Measurements from ENCODE around the gene KBTBD7. TPM values are rescaled to one million over a fixed set of nuclear protein-coding genes. Genes with fewer than 3 reads are reported as not detected.

KBTBD7 gene
- total RNA-seq, 1 experiment from 2014 or later, result 6.4 TPM

- no peak for DNase-seq
- H3K27ac Mint-ChIP-seq (ENCODE audit: unreplicated experiment), result no peak overlapping the region
- no peak overlapping the region for H3K4me3 Mint-ChIP-seq (ENCODE audit: low read depth, unreplicated experiment)
- peaks cover 9% of the 10 kb centered on the region for H3K4me1 Mint-ChIP-seq (ENCODE audit: low read depth, unreplicated experiment)
- H3K9me3 Mint-ChIP-seq (ENCODE audit: low read depth, unreplicated experiment), result peaks cover 2% of the 10 kb centered on the region
- no TSS peak for BruUV-seq (replicated peaks)
- CTCF ChIA-PET, result interaction anchor here (0.6 to 1.6 kb wide), 5 partner anchors 16 to 214 kb away, joined by 3 to 5 read pairs (median 4); partner anchors contain the start of gene WBP4
- H3K36me3 Mint-ChIP-seq (ENCODE audit: insufficient read depth, unreplicated experiment), result no peaks in the 10 kb centered on the region
- H3K27me3 Mint-ChIP-seq (ENCODE audit: unreplicated experiment), result no peaks in the 10 kb centered on the region
- intact Hi-C loops (cut with micrococcal nuclease; ENCODE audit: unreplicated experiment), result no loop called here
- TF ChIP-seq CTCF (IDR thresholded peaks at IDR 0.05; ENCODE audit: unreplicated experiment), result no peak
Observed at GRCh38 chr13:41216160-41216559, 21.8 kb upstream of the KBTBD7 start.

- Mint-ChIP-seq H3K27me3 (ENCODE audit: unreplicated experiment) (no peaks in the 10 kb centered on the region), H3K9me3 (ENCODE audit: low read depth, unreplicated experiment) (peaks cover 5% of the 10 kb centered on the region), H3K27ac (ENCODE audit: unreplicated experiment) (no peak overlapping the region), H3K4me3 (ENCODE audit: low read depth, unreplicated experiment) (no peak overlapping the region), H3K36me3 (ENCODE audit: insufficient read depth, unreplicated experiment) (no peaks in the 10 kb centered on the region), H3K4me1 (ENCODE audit: low read depth, unreplicated experiment) (peaks cover under 1% of the 10 kb centered on the region)
- no TSS peak for BruUV-seq (replicated peaks)
- intact Hi-C loops (cut with micrococcal nuclease; ENCODE audit: unreplicated experiment), result no loop called here
- no peak for TF ChIP-seq CTCF (IDR thresholded peaks at IDR 0.05; ENCODE audit: unreplicated experiment)
- CTCF ChIA-PET, result no interaction called here
- no peak for DNase-seq
Observed at GRCh38 chr13:41213919-41214318, 19.6 kb upstream of the KBTBD7 start.

- TF ChIP-seq CTCF (IDR thresholded peaks at IDR 0.05; ENCODE audit: unreplicated experiment), result no peak
- Mint-ChIP-seq H3K36me3 (ENCODE audit: insufficient read depth, unreplicated experiment) (no peaks in the 10 kb centered on the region), H3K4me1 (ENCODE audit: low read depth, unreplicated experiment) (no peaks in the 10 kb centered on the region), H3K27me3 (ENCODE audit: unreplicated experiment) (no peaks in the 10 kb centered on the region), H3K4me3 (ENCODE audit: low read depth, unreplicated experiment) (no peak overlapping the region), H3K9me3 (ENCODE audit: low read depth, unreplicated experiment) (peaks cover 5% of the 10 kb centered on the region), H3K27ac (ENCODE audit: unreplicated experiment) (no peak overlapping the region)
- intact Hi-C loops (cut with micrococcal nuclease; ENCODE audit: unreplicated experiment), result no loop called here
- no peak for DNase-seq
- no TSS peak for BruUV-seq (replicated peaks)
- CTCF ChIA-PET, result no interaction called here
Observed at GRCh38 chr13:41213316-41213715, 18.9 kb upstream of the KBTBD7 start.

GRCh38 chr13:41212881-41213280, 18.5 kb upstream of the KBTBD7 start:
- no peak for TF ChIP-seq CTCF (IDR thresholded peaks at IDR 0.05; ENCODE audit: unreplicated experiment)
- no peaks in the 10 kb centered on the region for H3K4me1 Mint-ChIP-seq (ENCODE audit: low read depth, unreplicated experiment)
- H3K36me3 Mint-ChIP-seq (ENCODE audit: insufficient read depth, unreplicated experiment), result no peaks in the 10 kb centered on the region
- CTCF ChIA-PET, result no interaction called here
- H3K27me3 Mint-ChIP-seq (ENCODE audit: unreplicated experiment), result no peaks in the 10 kb centered on the region
- peaks cover 5% of the 10 kb centered on the region for H3K9me3 Mint-ChIP-seq (ENCODE audit: low read depth, unreplicated experiment)
- intact Hi-C loops (cut with micrococcal nuclease; ENCODE audit: unreplicated experiment), result no loop called here
- H3K27ac Mint-ChIP-seq (ENCODE audit: unreplicated experiment), result no peak overlapping the region
- no TSS peak for BruUV-seq (replicated peaks)
- DNase-seq, result no peak
- H3K4me3 Mint-ChIP-seq (ENCODE audit: low read depth, unreplicated experiment), result no peak overlapping the region
